Testis (tissue), 2 donors: ENCODE results near the gene ARF3.

Source experiments
- CTCF ChIP-seq, 3 experiments: fragments of 450-650 bp in 2 of 3; fragments of 200-600 bp in 1 of 3; sonication (generic) in 1 of 3; IDR thresholded peaks; one replicate each; pipeline ENCODE4 v1.5.1; 2016 to 2019; ENCODE audit warnings: antibody characterized with exemption in 3 of 3, mild to moderate bottlenecking in 2 of 3, moderate library complexity in 1 of 3
- POLR2A ChIP-seq: fragments of 450-650 bp; IDR thresholded peaks from one replicate; pipeline ENCODE4 v1.6.1; 2017; ENCODE audit warnings: antibody characterized with exemption, mild to moderate bottlenecking, moderate library complexity

GRCh38 chr12:48961331-48961730 is 4.0 kb upstream of the ARF3 start:
- TF ChIP-seq CTCF (IDR thresholded peaks at IDR 0.05) (no peak), POLR2A (no peak)
